Right lobe of liver (tissue), 6 donors: ENCODE measurements around the gene KIAA1671. TPM values are rescaled to one million over a fixed set of nuclear protein-coding genes. Genes with fewer than 3 reads are reported as not detected.
A peak's percentile ranks its signal among the peaks of the same experiment; 100 is the strongest.

Experiments
- ATAC-seq, 4 donors: fragments of 200-7000 bp; cut with Tn5 transposase; one replicate each; pipeline ENCODE4 v1.9.1; 2020; ENCODE audit warnings: mild to moderate bottlenecking in 4 of 4, moderate library complexity in 4 of 4
- DNase-seq, 3 donors: peaks; one replicate each; pipeline ENCODE4 v3.0.0-alpha.2; 2020
- H3K27ac ChIP-seq, 3 donors: fragments of 200-600 bp; one replicate each; pipeline ENCODE4 v1.8.0; 2022
- H3K27me3 ChIP-seq, 2 donors: fragments of 200-600 bp; one replicate each; pipeline ENCODE4 v1.8.0; 2022
- H3K36me3 ChIP-seq, 4 donors: fragments of 200-600 bp; sonication (generic) in 1 of 4; one replicate each; pipeline versions ENCODE4 v1.5.1 to v1.8.0; 2017 to 2022; ENCODE audit warnings: control low read depth in 1 of 4
- H3K4me1 ChIP-seq, 4 donors: fragments of 200-600 bp; sonication (generic) in 1 of 4; one replicate each; pipeline versions ENCODE4 v1.5.1 to v1.8.0; 2017 to 2022; ENCODE audit warnings: control low read depth in 1 of 4
- H3K4me3 ChIP-seq, 3 donors: fragments of 200-600 bp; one replicate each; pipeline ENCODE4 v1.8.0; 2022
- H3K9me3 ChIP-seq, 4 donors: fragments of 200-600 bp; sonication (generic) in 1 of 4; one replicate each; pipeline versions ENCODE4 v1.5.1 to v1.8.0; 2017 to 2022; ENCODE audit warnings: control low read depth in 1 of 4
- POLR2A ChIP-seq: fragments of 450-650 bp; IDR thresholded peaks from one replicate; pipeline ENCODE4 v1.6.1; 2017; ENCODE audit warnings: antibody characterized with exemption, mild to moderate bottlenecking
- WGBS: methylation state at CpG from one replicate; pipeline ENCODE4 v1.1.6; 2018; ENCODE audit warnings: low coverage, low lambda C conversion rate; ENCODE audit not compliant: insufficient coverage; ENCODE audit errors: missing lambda C conversion rate; 5-methylcytosine and 5-hydroxymethylcytosine counted together
- intact Hi-C, 2 donors: fragments of 100-400 bp; cut with DNase I; formaldehyde crosslinking; loops; one replicate each; pipeline versions ENCODE4 v1.11.2 to v1.14.1; 2022
- total RNA-seq, 6 experiments: library from RNA; depleted of rRNA in 2 of 6; stranded (reverse); fragments of >200 nt in 2 of 6; fragmentation: NEBNext Ultra II Directional in 3 of 6; extraction: Animal tissue kit (Norgen Biotek cat#: 25700) in 3 of 6; gene quantifications; one replicate each; pipeline versions ENCODE4 v1.1.0 to v1.2.4, GENCODE V29; 2016 to 2023
- TF ChIP-seq, protein P1 (sequence below), 4 donors: fragments of 200-600 bp in 3 of 4; fragments of 450-650 bp in 1 of 4; IDR thresholded peaks; one replicate each; pipeline versions ENCODE4 v1.5.1 to v1.8.0; 2016 to 2022; ENCODE audit warnings: antibody characterized with exemption in 4 of 4, mild to moderate bottlenecking in 2 of 4
- donor health status: DM: no; HTN: yes; CAD: no.
- donor health status: DM: no; HTN: no; CAD: no.
- donor health status: DM: no; HTN: no; CAD: no.
- donor health status: DM: no; HTN: yes; CAD: no.
- donor health status: DM: no; HTN: yes; CAD: no.

KIAA1671 gene
- total RNA-seq, 6 experiments from 2014 or later, result 31.1 to 56.6 (median 39.2) TPM

DNA sequence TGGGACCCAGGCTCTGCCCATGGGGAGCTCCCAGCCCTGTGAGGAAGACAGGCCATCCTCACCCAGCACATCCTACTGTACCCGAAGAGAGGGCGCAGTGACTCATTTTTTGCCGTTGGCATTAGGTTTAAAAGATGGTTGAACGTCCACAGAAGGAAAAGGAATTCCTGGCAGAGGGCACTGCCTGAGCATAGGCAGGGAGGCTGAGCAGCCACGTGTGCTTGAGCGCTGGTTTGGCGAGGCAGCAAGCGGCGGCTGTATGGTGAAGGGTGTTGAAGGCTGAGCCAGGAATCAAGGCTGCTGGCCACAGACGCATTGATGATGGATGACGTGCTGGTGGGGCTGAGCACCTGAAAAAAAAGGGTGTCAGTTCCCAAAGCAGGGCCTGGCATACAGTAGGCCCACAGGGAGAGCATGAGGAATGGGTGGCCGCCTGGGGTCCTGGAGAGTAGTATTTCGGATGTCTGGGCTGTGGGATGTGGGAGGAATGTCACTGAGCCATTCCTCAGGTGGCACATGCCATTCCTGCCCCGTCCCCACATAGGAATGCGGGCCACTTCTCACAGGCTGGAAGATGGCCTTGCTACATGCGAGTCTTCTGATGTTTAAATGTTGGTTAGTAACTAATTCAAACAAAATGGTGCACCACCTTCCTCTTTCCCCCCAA lies 112.5 kb downstream of the KIAA1671 start:
- TF ChIP-seq, protein P1, sequence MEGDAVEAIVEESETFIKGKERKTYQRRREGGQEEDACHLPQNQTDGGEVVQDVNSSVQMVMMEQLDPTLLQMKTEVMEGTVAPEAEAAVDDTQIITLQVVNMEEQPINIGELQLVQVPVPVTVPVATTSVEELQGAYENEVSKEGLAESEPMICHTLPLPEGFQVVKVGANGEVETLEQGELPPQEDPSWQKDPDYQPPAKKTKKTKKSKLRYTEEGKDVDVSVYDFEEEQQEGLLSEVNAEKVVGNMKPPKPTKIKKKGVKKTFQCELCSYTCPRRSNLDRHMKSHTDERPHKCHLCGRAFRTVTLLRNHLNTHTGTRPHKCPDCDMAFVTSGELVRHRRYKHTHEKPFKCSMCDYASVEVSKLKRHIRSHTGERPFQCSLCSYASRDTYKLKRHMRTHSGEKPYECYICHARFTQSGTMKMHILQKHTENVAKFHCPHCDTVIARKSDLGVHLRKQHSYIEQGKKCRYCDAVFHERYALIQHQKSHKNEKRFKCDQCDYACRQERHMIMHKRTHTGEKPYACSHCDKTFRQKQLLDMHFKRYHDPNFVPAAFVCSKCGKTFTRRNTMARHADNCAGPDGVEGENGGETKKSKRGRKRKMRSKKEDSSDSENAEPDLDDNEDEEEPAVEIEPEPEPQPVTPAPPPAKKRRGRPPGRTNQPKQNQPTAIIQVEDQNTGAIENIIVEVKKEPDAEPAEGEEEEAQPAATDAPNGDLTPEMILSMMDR (IDR thresholded peaks at IDR 0.05), result no peak
- no peak for TF ChIP-seq POLR2A
- no peak for ATAC-seq
- no peaks in the 10 kb centered on the region for H3K9me3 ChIP-seq
- intact Hi-C loops, result no loop called here
- H3K4me3 ChIP-seq, result no peak overlapping the region
- WGBS, result 78% methylated on average over 3 of the region's 16 CpGs
- H3K27ac ChIP-seq, result no peak overlapping the region
- no peaks in the 10 kb centered on the region for H3K36me3 ChIP-seq
- no peaks in the 10 kb centered on the region for H3K27me3 ChIP-seq
- H3K4me1 ChIP-seq, result peaks cover 0 to 4% (median 0%) of the 10 kb centered on the region in 4 donors
- no peak for DNase-seq

DNA sequence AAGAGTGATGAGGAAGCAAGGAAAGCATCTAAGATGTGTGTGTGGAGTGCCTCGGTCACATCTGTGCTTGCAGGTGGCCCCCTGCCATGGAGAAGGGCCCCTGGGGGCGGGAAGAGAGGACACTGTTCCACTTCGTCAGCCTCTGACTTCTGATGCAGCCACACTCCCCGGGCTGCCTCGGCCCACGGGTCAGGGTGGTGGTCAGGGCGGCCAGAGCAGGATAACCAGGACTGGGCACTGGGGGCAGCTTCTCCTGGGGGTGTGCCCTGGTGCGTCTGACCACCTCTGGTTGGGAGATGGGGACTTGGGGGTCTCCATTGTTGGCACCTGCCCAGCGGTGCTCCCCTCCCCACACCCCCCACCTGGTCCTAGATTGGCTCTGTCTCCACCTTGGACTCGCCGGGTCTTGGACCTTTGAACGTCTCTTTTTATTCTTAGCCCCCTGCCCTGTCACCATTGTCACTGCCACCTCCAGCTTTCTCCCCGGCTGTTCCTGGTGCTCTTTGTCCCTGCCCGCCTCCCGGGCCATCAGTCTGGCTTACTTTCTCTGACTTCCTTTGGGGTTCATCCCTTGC lies 114.4 kb downstream of the KIAA1671 start:
- Histone ChIP-seq H3K27ac (no peak overlapping the region), H3K36me3 (no peaks in the 10 kb centered on the region), H3K4me1 (no peaks in the 10 kb centered on the region), H3K9me3 (no peaks in the 10 kb centered on the region), H3K27me3 (no peaks in the 10 kb centered on the region), H3K4me3 (no peak overlapping the region)
- ATAC-seq (no peak), DNase-seq (no peak)
- intact Hi-C loops, result no loop called here
- no peak for TF ChIP-seq POLR2A
- TF ChIP-seq, protein P1 (IDR thresholded peaks at IDR 0.05), result no peak
- WGBS, result 95% methylated on average over 4 of the region's 15 CpGs

DNA sequence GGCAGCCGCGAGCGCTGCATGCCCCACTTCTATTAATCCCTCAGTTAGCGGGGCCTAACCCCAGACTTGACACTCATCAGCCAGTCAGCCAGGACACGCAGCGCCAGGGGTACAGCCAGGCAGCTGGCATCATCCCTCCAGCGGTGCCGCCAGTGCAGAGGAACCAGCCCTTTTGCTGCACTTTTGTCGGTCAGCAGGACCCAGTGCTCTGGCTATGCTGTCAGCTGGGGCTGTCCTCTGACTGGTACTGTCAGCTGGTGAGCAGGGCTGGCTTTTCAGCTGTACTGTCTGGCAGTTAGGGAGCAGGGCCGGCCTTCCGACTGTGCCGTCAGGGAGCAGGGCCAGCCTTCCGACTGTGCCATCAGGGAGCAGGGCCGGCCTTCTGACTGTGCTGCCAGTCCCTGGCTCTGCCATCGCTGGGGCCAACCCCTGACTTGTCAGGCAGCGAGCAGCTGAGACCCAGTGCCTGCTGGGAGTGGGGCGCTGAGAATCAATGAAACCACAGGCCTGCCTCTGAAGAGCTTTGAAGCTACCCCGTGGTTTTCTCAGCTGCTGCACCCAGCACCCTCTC lies 115.4 kb downstream of the KIAA1671 start:
- ATAC-seq, result peak; percentile 23 to 67 (median 50)
- WGBS, result 80% methylated on average over 2 of the region's 18 CpGs
- Histone ChIP-seq H3K4me3 (no peak overlapping the region), H3K36me3 (no peaks in the 10 kb centered on the region), H3K4me1 (no peaks in the 10 kb centered on the region), H3K27me3 (no peaks in the 10 kb centered on the region), H3K9me3 (no peaks in the 10 kb centered on the region), H3K27ac (no peak overlapping the region)
- TF ChIP-seq POLR2A, result no peak
- no peak for DNase-seq
- intact Hi-C loops, result no loop called here

DNA sequence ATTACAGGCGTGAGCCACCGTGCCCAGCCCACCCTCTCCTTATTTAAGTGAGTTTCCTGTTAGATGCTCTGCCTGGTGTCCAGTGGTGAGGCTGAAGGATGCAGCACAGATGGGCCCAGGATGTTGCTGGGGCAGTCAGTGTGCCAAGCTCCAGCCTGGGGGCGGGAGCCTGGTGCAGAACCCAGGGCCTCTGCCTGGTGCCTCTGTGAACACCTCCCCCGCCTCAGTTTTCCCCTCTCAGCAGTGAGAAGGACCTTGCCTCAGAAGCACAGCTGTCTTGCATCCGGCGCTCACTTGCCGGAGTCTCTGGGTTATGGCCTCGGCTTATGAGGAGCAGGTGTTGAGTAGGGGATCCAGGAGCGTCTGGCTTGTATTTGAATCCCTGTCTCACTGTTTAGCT lies 116.2 kb downstream of the KIAA1671 start:
- ATAC-seq (no peak), DNase-seq (no peak)
- Histone ChIP-seq H3K27ac (no peak overlapping the region), H3K4me1 (no peaks in the 10 kb centered on the region), H3K9me3 (no peaks in the 10 kb centered on the region), H3K4me3 (no peak overlapping the region), H3K36me3 (no peaks in the 10 kb centered on the region), H3K27me3 (no peaks in the 10 kb centered on the region)
- intact Hi-C loops, result no loop called here
- TF ChIP-seq, protein P1 (IDR thresholded peaks at IDR 0.05), result no peak
- TF ChIP-seq POLR2A, result no peak
- WGBS, result 88% methylated on average over 7 of the region's 9 CpGs

DNA sequence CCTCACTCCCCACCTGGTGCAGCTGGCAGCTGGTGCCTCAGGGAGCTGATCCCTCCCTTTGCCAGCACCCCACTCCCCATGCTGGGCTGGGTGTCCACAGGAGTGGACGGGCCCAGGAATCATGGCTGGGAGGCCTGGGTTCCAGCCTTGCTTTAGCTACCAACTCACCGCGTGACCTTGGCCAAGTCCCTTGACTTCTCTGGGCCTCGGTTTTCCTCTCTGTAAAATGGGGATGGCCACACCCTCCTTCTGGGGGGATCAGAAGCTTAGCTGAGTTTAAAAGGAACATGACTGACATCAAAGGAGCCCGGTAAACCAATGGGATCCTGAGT lies 116.9 kb downstream of the KIAA1671 start:
- ATAC-seq, result no peak
- intact Hi-C loops, result no loop called here
- Histone ChIP-seq H3K4me1 (no peaks in the 10 kb centered on the region), H3K27me3 (no peaks in the 10 kb centered on the region), H3K36me3 (no peaks in the 10 kb centered on the region), H3K4me3 (no peak overlapping the region), H3K27ac (no peak overlapping the region), H3K9me3 (no peaks in the 10 kb centered on the region)
- WGBS, result 80% methylated on average over 1 of the region's 5 CpGs
- no peak for DNase-seq
- TF ChIP-seq, protein P1 (IDR thresholded peaks at IDR 0.05), result no peak
- TF ChIP-seq POLR2A, result no peak
